ENCODE measurements around the gene FHIT.

Gene FHIT

GRCh38 chr3:60298141-60298540 lies 953.1 kb downstream of the FHIT start:
- Histone ChIP-seq H3K27ac (ENCODE audit: low read depth, low read length) (no peak overlapping the region), H3K27me3 (ENCODE audit: control insufficient read depth in 5 of 5, insufficient read depth in 4 of 5, low read length in 5 of 5) (no peaks in the 10 kb centered on the region), H3K9me3 (ENCODE audit: control insufficient read depth in 5 of 5, low read length in 5 of 5) (peaks cover 0 to 4% (median 0%) of the 10 kb centered on the region in 5 donors), H3K9ac (ENCODE audit: low read length in 5 of 5) (no peak overlapping the region), H3K36me3 (ENCODE audit: control insufficient read depth in 5 of 5, insufficient read depth in 5 of 5, low read length in 5 of 5) (no peaks in the 10 kb centered on the region), H3K4me1 (ENCODE audit: control insufficient read depth in 5 of 5, insufficient read depth in 5 of 5, low read length in 5 of 5) (peaks cover 0 to 4% (median 2%) of the 10 kb centered on the region in 5 donors), H3K4me3 (ENCODE audit: low read depth in 1 of 5, low read length in 5 of 5) (no peak overlapping the region)

GRCh38 chr3:60294181-60294580 lies 957.1 kb downstream of the FHIT start:
- H3K27me3 ChIP-seq (ENCODE audit: control insufficient read depth in 5 of 5, insufficient read depth in 4 of 5, low read length in 5 of 5): no peaks in the 10 kb centered on the region
- H3K4me1 ChIP-seq (ENCODE audit: control insufficient read depth in 5 of 5, insufficient read depth in 5 of 5, low read length in 5 of 5): no peaks in the 10 kb centered on the region
- no peaks in the 10 kb centered on the region for H3K36me3 ChIP-seq (ENCODE audit: control insufficient read depth in 5 of 5, insufficient read depth in 5 of 5, low read length in 5 of 5)
- no peak overlapping the region for H3K4me3 ChIP-seq (ENCODE audit: low read depth in 1 of 5, low read length in 5 of 5)
- no peak overlapping the region for H3K9ac ChIP-seq (ENCODE audit: low read length in 5 of 5)
- H3K9me3 ChIP-seq (ENCODE audit: control insufficient read depth in 5 of 5, low read length in 5 of 5): no peaks in the 10 kb centered on the region
- no peak overlapping the region for H3K27ac ChIP-seq (ENCODE audit: low read depth, low read length)

DNA sequence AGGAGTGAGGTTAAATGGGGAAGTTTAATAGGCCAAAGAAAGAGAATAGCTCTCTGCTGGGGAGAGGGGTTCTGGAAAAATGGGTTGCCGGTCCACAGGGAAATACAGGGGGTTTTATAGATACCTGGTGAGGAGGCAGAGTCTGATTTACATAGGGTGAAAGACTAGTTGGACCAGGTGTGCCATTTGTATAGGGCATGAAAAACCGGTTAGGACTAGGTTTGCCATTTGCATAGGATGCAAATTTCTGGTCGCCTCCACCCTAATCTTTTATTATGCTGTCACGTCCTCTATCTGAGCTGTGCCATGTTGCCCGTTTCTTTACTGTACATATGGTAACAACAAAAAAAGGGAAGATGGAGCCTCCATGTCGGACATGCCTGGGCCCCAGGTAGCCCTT lies 960.1 kb downstream of the FHIT start:
- Histone ChIP-seq H3K9me3 (ENCODE audit: control insufficient read depth in 5 of 5, low read length in 5 of 5) (no peaks in the 10 kb centered on the region), H3K4me3 (ENCODE audit: low read depth in 1 of 5, low read length in 5 of 5) (no peak overlapping the region), H3K27ac (ENCODE audit: low read depth, low read length) (no peak overlapping the region), H3K9ac (ENCODE audit: low read length in 5 of 5) (no peak overlapping the region), H3K27me3 (ENCODE audit: control insufficient read depth in 5 of 5, insufficient read depth in 4 of 5, low read length in 5 of 5) (no peaks in the 10 kb centered on the region), H3K4me1 (ENCODE audit: control insufficient read depth in 5 of 5, insufficient read depth in 5 of 5, low read length in 5 of 5) (no peaks in the 10 kb centered on the region), H3K36me3 (ENCODE audit: control insufficient read depth in 5 of 5, insufficient read depth in 5 of 5, low read length in 5 of 5) (no peaks in the 10 kb centered on the region)

DNA sequence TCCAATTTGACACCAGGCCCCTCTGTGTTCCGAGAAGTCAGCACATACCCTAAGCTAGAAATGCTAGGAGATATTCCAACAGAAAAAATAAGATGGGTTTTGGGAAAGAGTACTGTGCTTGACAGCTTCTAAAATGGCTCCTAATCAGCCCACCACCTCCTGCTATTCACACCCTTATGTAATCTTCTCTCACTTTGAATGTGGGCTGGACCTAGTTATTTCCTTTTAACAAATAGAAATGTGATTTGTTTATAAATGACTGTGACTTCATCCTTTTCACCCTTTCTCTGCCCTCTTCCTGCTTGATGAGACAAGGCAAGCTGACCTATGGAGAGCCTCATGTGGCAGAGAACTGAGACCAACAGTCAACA lies 961.1 kb downstream of the FHIT start:
- no peak overlapping the region for H3K4me3 ChIP-seq (ENCODE audit: low read depth in 1 of 5, low read length in 5 of 5)

DNA sequence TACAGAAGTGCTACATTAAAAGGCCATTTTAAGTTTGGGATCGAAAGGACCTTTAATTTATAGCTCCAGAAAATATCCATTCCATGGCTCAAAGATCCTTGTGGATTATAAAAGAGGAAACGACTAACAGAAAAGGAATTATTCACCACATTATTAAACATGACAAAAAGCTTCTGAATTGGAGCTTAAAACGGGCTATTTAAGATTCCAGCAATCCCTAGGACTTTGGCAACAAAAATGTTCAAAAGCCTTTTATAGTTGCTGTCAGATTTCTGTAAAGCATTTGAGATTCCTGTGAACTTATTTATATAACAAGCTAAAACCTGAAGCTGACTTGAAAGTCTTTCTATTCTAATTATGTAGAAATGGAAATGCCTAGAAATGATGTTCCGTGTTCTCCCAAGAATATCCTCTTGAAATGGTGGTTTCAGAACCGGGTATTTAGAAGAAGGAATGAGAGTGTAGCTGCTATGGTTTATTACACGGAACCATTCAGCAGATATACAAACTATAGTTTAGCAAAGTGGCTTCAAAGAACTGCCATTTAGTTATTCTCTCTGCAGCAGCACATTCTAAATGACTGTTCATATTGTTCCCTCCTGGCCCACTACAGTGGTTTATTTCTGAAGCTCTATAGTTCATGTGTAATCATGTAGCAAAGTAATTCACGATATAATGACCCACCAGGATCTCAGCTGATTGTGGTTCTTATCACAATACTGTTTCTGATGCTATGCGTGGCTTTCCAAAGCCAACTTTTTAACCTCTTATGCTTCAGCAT lies 961.7 kb downstream of the FHIT start:
- no peak overlapping the region for H3K9ac ChIP-seq (ENCODE audit: low read length in 5 of 5)
- no peaks in the 10 kb centered on the region for H3K9me3 ChIP-seq (ENCODE audit: control insufficient read depth in 5 of 5, low read length in 5 of 5)
- no peak overlapping the region for H3K27ac ChIP-seq (ENCODE audit: low read depth, low read length)
- no peaks in the 10 kb centered on the region for H3K4me1 ChIP-seq (ENCODE audit: control insufficient read depth in 5 of 5, insufficient read depth in 5 of 5, low read length in 5 of 5)
- H3K36me3 ChIP-seq (ENCODE audit: control insufficient read depth in 5 of 5, insufficient read depth in 5 of 5, low read length in 5 of 5): no peaks in the 10 kb centered on the region
- no peaks in the 10 kb centered on the region for H3K27me3 ChIP-seq (ENCODE audit: control insufficient read depth in 5 of 5, insufficient read depth in 4 of 5, low read length in 5 of 5)
- H3K4me3 ChIP-seq (ENCODE audit: low read depth in 1 of 5, low read length in 5 of 5): no peak overlapping the region

More for the DNA sequence above, 961.1 kb downstream of the FHIT start:
- H3K9me3 ChIP-seq (ENCODE audit: control insufficient read depth in 5 of 5, low read length in 5 of 5): no peaks in the 10 kb centered on the region
- H3K27ac ChIP-seq (ENCODE audit: low read depth, low read length): no peak overlapping the region
- no peaks in the 10 kb centered on the region for H3K4me1 ChIP-seq (ENCODE audit: control insufficient read depth in 5 of 5, insufficient read depth in 5 of 5, low read length in 5 of 5)
- no peak overlapping the region for H3K9ac ChIP-seq (ENCODE audit: low read length in 5 of 5)
- H3K27me3 ChIP-seq (ENCODE audit: control insufficient read depth in 5 of 5, insufficient read depth in 4 of 5, low read length in 5 of 5): no peaks in the 10 kb centered on the region
- H3K36me3 ChIP-seq (ENCODE audit: control insufficient read depth in 5 of 5, insufficient read depth in 5 of 5, low read length in 5 of 5): no peaks in the 10 kb centered on the region

- Histone ChIP-seq H3K27ac (ENCODE audit: low read depth, low read length) (no peak overlapping the region), H3K4me1 (ENCODE audit: control insufficient read depth in 5 of 5, insufficient read depth in 5 of 5, low read length in 5 of 5) (no peaks in the 10 kb centered on the region), H3K27me3 (ENCODE audit: control insufficient read depth in 5 of 5, insufficient read depth in 4 of 5, low read length in 5 of 5) (no peaks in the 10 kb centered on the region), H3K36me3 (ENCODE audit: control insufficient read depth in 5 of 5, insufficient read depth in 5 of 5, low read length in 5 of 5) (no peaks in the 10 kb centered on the region), H3K9me3 (ENCODE audit: control insufficient read depth in 5 of 5, low read length in 5 of 5) (no peaks in the 10 kb centered on the region), H3K9ac (ENCODE audit: low read length in 5 of 5) (no peak overlapping the region), H3K4me3 (ENCODE audit: low read depth in 1 of 5, low read length in 5 of 5) (no peak overlapping the region)
Measured at GRCh38 chr3:60282866-60283265, 968.4 kb downstream of the FHIT start.

DNA sequence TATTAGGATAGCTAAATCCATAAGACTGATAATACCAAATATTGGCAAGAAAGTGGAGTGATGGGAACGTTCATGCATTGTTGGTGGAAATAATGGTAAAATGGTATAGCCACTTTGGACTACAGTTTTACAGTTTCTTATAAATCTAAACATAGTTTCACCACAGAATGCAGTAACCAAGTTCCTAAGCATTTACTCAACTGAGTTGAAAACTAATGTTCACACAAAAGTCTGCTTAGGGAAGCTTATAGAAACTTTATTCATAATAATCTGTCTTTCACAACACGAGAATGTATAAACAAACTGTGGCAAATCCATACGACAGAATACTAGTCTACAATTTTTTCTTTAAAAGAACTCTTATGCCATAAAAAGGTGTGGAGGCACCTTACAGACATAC lies 969.3 kb downstream of the FHIT start:
- Histone ChIP-seq H3K27ac (ENCODE audit: low read depth, low read length) (no peak overlapping the region), H3K4me1 (ENCODE audit: control insufficient read depth in 5 of 5, insufficient read depth in 5 of 5, low read length in 5 of 5) (no peaks in the 10 kb centered on the region), H3K4me3 (ENCODE audit: low read depth in 1 of 5, low read length in 5 of 5) (no peak overlapping the region), H3K36me3 (ENCODE audit: control insufficient read depth in 5 of 5, insufficient read depth in 5 of 5, low read length in 5 of 5) (no peaks in the 10 kb centered on the region), H3K9ac (ENCODE audit: low read length in 5 of 5) (no peak overlapping the region), H3K27me3 (ENCODE audit: control insufficient read depth in 5 of 5, insufficient read depth in 4 of 5, low read length in 5 of 5) (no peaks in the 10 kb centered on the region), H3K9me3 (ENCODE audit: control insufficient read depth in 5 of 5, low read length in 5 of 5) (no peaks in the 10 kb centered on the region)

- H3K9ac ChIP-seq (ENCODE audit: low read length in 5 of 5): no peak overlapping the region
- no peak overlapping the region for H3K4me3 ChIP-seq (ENCODE audit: low read depth in 1 of 5, low read length in 5 of 5)
Measured at GRCh38 chr3:60277361-60277800, 973.9 kb downstream of the FHIT start.

DNA sequence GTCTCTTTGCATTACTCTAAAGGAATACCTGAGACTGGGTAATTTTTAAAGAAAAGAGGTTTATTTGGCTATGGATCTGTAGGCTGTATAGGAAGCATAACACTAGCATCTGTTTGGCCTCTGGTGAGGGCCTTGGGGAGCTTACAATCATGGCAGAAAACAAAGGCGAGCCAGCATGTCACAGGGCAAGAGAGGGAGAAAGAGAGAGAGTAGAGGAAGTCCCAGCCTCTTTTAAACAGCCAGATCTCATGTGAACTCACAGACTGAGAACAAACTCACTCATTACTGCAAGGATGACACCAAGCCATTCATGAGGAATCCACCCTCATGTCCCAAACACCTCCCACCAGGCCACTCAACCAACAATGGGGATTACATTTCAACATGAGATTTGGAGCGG lies 974.6 kb downstream of the FHIT start:
- no peak overlapping the region for H3K9ac ChIP-seq (ENCODE audit: low read length in 5 of 5)
- no peaks in the 10 kb centered on the region for H3K9me3 ChIP-seq (ENCODE audit: control insufficient read depth in 5 of 5, low read length in 5 of 5)
- H3K27me3 ChIP-seq (ENCODE audit: control insufficient read depth in 5 of 5, insufficient read depth in 4 of 5, low read length in 5 of 5): no peaks in the 10 kb centered on the region
- no peak overlapping the region for H3K27ac ChIP-seq (ENCODE audit: low read depth, low read length)
- H3K36me3 ChIP-seq (ENCODE audit: control insufficient read depth in 5 of 5, insufficient read depth in 5 of 5, low read length in 5 of 5): no peaks in the 10 kb centered on the region
- no peak overlapping the region for H3K4me3 ChIP-seq (ENCODE audit: low read depth in 1 of 5, low read length in 5 of 5)
- H3K4me1 ChIP-seq (ENCODE audit: control insufficient read depth in 5 of 5, insufficient read depth in 5 of 5, low read length in 5 of 5): no peaks in the 10 kb centered on the region

More at GRCh38 chr3:60277361-60277800, 973.9 kb downstream of the FHIT start:
- Histone ChIP-seq H3K4me1 (ENCODE audit: control insufficient read depth in 5 of 5, insufficient read depth in 5 of 5, low read length in 5 of 5) (no peaks in the 10 kb centered on the region), H3K27ac (ENCODE audit: low read depth, low read length) (no peak overlapping the region), H3K27me3 (ENCODE audit: control insufficient read depth in 5 of 5, insufficient read depth in 4 of 5, low read length in 5 of 5) (no peaks in the 10 kb centered on the region), H3K36me3 (ENCODE audit: control insufficient read depth in 5 of 5, insufficient read depth in 5 of 5, low read length in 5 of 5) (no peaks in the 10 kb centered on the region), H3K9me3 (ENCODE audit: control insufficient read depth in 5 of 5, low read length in 5 of 5) (no peaks in the 10 kb centered on the region)

GRCh38 chr3:60274646-60275045 lies 976.6 kb downstream of the FHIT start:
- no peak overlapping the region for H3K27ac ChIP-seq (ENCODE audit: low read depth, low read length)
- no peaks in the 10 kb centered on the region for H3K4me1 ChIP-seq (ENCODE audit: control insufficient read depth in 5 of 5, insufficient read depth in 5 of 5, low read length in 5 of 5)
- no peaks in the 10 kb centered on the region for H3K9me3 ChIP-seq (ENCODE audit: control insufficient read depth in 5 of 5, low read length in 5 of 5)
- H3K36me3 ChIP-seq (ENCODE audit: control insufficient read depth in 5 of 5, insufficient read depth in 5 of 5, low read length in 5 of 5): no peaks in the 10 kb centered on the region
- no peak overlapping the region for H3K9ac ChIP-seq (ENCODE audit: low read length in 5 of 5)
- H3K4me3 ChIP-seq (ENCODE audit: low read depth in 1 of 5, low read length in 5 of 5): no peak overlapping the region
- no peaks in the 10 kb centered on the region for H3K27me3 ChIP-seq (ENCODE audit: control insufficient read depth in 5 of 5, insufficient read depth in 4 of 5, low read length in 5 of 5)
